Thyroid gland (tissue), 4 donors: ENCODE results near the gene AAMP. TPM values are rescaled to one million over a fixed set of nuclear protein-coding genes. Genes with fewer than 3 reads are reported as not detected.

Experiments
- DNase-seq, 2 donors: peaks; one replicate each; pipeline ENCODE4 v3.0.0-alpha.2; 2019
- H3K27ac ChIP-seq, 3 donors: fragments of 200-600 bp; sonication (generic); 1 replicate in 2 of 3; 2 replicates in 1 of 3; pipeline ENCODE4 v1.5.1; 2016 to 2019; ENCODE audit warnings: mild to moderate bottlenecking in 1 of 3, moderate library complexity in 1 of 3
- H3K27me3 ChIP-seq: fragments of 200-600 bp; sonication (generic); one replicate; pipeline ENCODE4 v1.5.1; 2019
- H3K36me3 ChIP-seq, 2 donors: fragments of 200-600 bp; sonication (generic); one replicate each; pipeline ENCODE4 v1.5.1; 2016 to 2019
- H3K4me1 ChIP-seq, 2 donors: fragments of 200-600 bp; sonication (generic); one replicate each; pipeline ENCODE4 v1.5.1; 2017 to 2019
- H3K4me3 ChIP-seq, 3 donors: fragments of 200-600 bp; sonication (generic); replicated peaks in 1 of 3; 1 replicate in 2 of 3; 2 replicates in 1 of 3; pipeline ENCODE4 v1.5.1; 2016; ENCODE audit warnings: mild to moderate bottlenecking in 1 of 3
- H3K9me3 ChIP-seq: fragments of 200-600 bp; sonication (generic); one replicate; pipeline ENCODE4 v1.5.1; 2017
- POLR2A ChIP-seq, 2 donors: fragments of 450-650 bp; IDR thresholded peaks; one replicate each; pipeline ENCODE4 v1.6.1; 2017; ENCODE audit warnings: antibody characterized with exemption in 2 of 2, mild to moderate bottlenecking in 2 of 2, moderate library complexity in 1 of 2
- WGBS, 2 donors: methylation state at CpG; one replicate each; pipeline ENCODE4 v1.1.5; 2017; 5-methylcytosine and 5-hydroxymethylcytosine counted together
- intact Hi-C: fragments of 100-400 bp; cut with DNase I; formaldehyde crosslinking; loops from one replicate; pipeline ENCODE4 v1.15.1; 2023
- total RNA-seq, 4 donors: library from RNA; depleted of rRNA; stranded (reverse); fragments of >200 nt; gene quantifications; one replicate each; pipeline ENCODE4 v1.2.3, GENCODE V29; 2016
- TF ChIP-seq, protein P1 (sequence below), 6 experiments: fragments of 200-600 bp in 3 of 6; fragments of 450-650 bp in 3 of 6; sonication (generic) in 3 of 6; IDR thresholded peaks; one replicate each; pipeline ENCODE4 v1.5.1; 2016 to 2019; ENCODE audit warnings: antibody characterized with exemption in 6 of 6, mild to moderate bottlenecking in 2 of 6, inconsistent platforms in 1 of 6, moderate library complexity in 1 of 6

AAMP gene
- total RNA-seq, 4 donors from 2014 or later: 86.9 to 175 (median 121) TPM

DNA sequence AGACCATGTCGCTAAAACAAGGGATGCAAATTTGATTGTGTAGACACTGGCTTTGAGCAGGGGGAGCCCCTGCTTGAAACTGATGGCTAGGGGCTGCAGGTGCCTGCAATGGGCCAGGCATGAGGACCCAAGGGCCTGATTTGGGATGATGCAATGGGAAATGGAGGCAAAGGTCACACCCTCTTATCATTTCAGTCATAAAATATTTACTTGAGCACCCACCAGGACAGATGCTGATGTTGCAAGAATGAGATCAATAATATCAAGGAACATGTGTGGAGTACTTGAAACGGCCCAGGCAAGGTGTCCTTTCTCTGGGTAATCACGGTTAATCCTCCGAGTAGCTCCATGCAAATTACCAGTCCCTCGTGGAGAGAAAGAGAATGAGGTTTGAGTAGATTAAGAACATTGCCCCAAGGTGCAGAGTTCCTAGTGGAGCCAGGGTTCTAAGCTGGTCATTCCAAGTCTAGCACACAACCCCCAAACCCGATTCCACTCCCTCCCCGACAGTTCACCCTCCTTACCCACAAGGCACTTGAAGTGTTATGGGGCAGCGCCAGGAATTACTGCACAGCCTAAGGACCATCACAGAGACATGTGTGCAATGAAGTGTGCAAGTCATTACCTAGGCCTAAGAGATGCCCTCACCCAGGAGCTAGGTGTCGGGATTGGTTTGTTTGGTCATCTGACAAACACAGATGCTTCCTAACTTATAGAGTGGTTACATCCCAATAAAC lies 36.4 kb upstream of the AAMP start:
- no peaks in the 10 kb centered on the region for H3K9me3 ChIP-seq
- no peak for TF ChIP-seq POLR2A (IDR thresholded peaks at IDR 0.05)
- TF ChIP-seq, protein P1, sequence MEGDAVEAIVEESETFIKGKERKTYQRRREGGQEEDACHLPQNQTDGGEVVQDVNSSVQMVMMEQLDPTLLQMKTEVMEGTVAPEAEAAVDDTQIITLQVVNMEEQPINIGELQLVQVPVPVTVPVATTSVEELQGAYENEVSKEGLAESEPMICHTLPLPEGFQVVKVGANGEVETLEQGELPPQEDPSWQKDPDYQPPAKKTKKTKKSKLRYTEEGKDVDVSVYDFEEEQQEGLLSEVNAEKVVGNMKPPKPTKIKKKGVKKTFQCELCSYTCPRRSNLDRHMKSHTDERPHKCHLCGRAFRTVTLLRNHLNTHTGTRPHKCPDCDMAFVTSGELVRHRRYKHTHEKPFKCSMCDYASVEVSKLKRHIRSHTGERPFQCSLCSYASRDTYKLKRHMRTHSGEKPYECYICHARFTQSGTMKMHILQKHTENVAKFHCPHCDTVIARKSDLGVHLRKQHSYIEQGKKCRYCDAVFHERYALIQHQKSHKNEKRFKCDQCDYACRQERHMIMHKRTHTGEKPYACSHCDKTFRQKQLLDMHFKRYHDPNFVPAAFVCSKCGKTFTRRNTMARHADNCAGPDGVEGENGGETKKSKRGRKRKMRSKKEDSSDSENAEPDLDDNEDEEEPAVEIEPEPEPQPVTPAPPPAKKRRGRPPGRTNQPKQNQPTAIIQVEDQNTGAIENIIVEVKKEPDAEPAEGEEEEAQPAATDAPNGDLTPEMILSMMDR (IDR thresholded peaks at IDR 0.05): no peak
- DNase-seq: peak; percentile 66 to 68
- H3K27ac ChIP-seq: no peak overlapping the region
- intact Hi-C loops: no loop called here
- no peaks in the 10 kb centered on the region for H3K27me3 ChIP-seq
- WGBS, 2 donors: 60 to 63% methylated on average over 9 of the region's 9 CpGs
- peaks cover 0 to 3% of the 10 kb centered on the region in 2 donors for H3K4me1 ChIP-seq
- no peak overlapping the region for H3K4me3 ChIP-seq
- H3K36me3 ChIP-seq: no peaks in the 10 kb centered on the region

DNA sequence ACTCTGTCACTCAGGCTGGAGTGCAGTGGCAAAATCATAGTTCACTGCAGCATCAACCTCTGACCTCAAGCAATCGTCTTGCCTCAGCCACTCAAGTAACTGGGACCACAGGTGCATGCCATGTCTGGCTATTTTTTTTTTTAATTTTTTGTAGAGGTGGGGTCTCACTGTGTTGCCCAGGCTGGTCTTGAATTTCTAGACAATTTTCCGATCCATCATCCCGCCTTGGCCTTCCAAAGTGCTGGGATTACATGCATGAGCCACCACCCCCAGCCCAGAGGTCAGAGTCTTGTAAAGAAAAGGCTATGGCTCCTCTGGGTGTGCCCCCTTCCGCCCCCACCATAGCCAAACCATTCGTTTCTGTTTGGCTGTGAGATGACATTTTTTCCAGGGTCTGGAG lies 35.4 kb upstream of the AAMP start:
- Histone ChIP-seq H3K27me3 (no peaks in the 10 kb centered on the region), H3K36me3 (no peaks in the 10 kb centered on the region), H3K27ac (no peak overlapping the region), H3K4me1 (peaks cover 0 to 6% of the 10 kb centered on the region in 2 donors), H3K4me3 (no peak overlapping the region), H3K9me3 (no peaks in the 10 kb centered on the region)
- TF ChIP-seq POLR2A (IDR thresholded peaks at IDR 0.05): no peak
- TF ChIP-seq, protein P1 (IDR thresholded peaks at IDR 0.05): no peak
- no peak for DNase-seq
- 73 to 80% methylated on average over 5 of the region's 5 CpGs for WGBS, 2 donors
- intact Hi-C loops: no loop called here

DNA sequence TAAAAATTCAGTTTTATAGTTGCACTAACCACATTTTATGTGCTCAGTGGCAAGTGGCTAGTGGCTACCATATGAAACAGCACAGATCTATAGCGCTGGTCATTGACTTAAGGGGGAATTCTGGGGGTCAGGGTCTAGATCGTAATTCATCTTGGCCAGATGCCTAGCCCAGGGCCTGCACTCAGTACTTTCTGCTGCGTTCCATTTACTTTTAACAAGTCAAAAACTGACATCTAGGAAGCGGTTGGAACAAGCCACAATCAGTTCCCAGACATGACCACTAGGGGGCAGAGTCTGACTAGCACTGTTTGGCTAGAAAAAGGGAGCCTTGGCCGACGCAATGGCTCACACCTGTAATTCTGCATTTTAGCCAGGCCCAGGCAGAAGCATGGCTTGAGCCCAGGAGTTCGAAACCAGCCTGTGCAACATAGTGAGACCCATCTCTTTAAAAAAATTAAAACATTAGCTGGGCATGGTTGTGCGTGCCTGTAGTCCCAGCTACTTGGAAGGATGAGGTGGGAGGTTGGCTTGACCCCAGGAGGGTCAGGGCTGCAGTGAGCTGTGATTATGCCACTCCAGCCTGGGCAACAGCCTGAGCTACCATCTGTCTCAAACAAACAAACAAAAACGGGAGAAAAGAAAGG lies 31.4 kb upstream of the AAMP start:
- DNase-seq: peak; percentile 90 to 93
- WGBS, 2 donors: 8 to 9% methylated on average over 9 of the region's 9 CpGs
- Histone ChIP-seq H3K4me1 (peaks cover 24 to 33% of the 10 kb centered on the region in 2 donors), H3K9me3 (no peaks in the 10 kb centered on the region), H3K4me3 (no peak overlapping the region), H3K27me3 (no peaks in the 10 kb centered on the region), H3K27ac (peak overlapping the region; percentile 39 to 59 (median 47)), H3K36me3 (no peaks in the 10 kb centered on the region)
- no peak for TF ChIP-seq POLR2A (IDR thresholded peaks at IDR 0.05)
- TF ChIP-seq, protein P1 (IDR thresholded peaks at IDR 0.05): peak; percentile 92 to 99 (median 96)
- intact Hi-C loops: loop anchor here (5.0 kb wide), 1 partner anchor 91 kb away; no protein-coding TSS in a partner anchor

DNA sequence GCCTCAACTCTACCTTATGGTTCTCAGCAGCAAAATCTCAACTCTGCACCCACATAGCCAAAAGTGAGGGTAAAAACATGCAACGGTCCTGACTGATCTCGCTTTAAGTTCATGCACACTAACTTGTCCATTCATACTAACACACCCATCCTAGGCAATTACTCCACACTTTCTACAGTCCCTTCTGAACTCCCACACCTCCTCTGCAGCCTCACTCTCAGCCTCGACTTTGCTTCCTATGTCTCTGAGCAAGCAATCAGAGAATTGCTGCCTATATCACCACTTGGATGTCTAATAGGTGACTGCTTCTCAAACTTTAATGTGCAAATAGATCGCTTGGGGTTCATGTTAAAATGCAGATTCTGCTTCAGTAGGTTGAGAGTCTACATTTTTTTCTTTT lies 30.2 kb upstream of the AAMP start:
- intact Hi-C loops: loop anchor here (5.0 kb wide), 1 partner anchor 92 kb away; no protein-coding TSS in a partner anchor
- Histone ChIP-seq H3K4me1 (peaks cover 36 to 45% of the 10 kb centered on the region in 2 donors), H3K4me3 (no peak overlapping the region), H3K27ac (no peak overlapping the region), H3K36me3 (no peaks in the 10 kb centered on the region), H3K9me3 (no peaks in the 10 kb centered on the region), H3K27me3 (no peaks in the 10 kb centered on the region)
- WGBS, 2 donors: 83 to 93% methylated on average over 4 of the region's 4 CpGs
- TF ChIP-seq, protein P1 (IDR thresholded peaks at IDR 0.05): no peak
- no peak for TF ChIP-seq POLR2A (IDR thresholded peaks at IDR 0.05)
- DNase-seq: no peak
